ENCODE results near the gene FAR2.
"Not testable (repeated sequence)": the region's sequence is repeated elsewhere in the genome, so short reads cannot be mapped to it uniquely, and the experiment has no call there.

FAR2 gene

GRCh38 chr12:29320295-29321085 lies 171.4 kb downstream of the FAR2 start:
- no peak for DNase-seq (ENCODE audit: low read depth, low spot score)

- no peak for DNase-seq (ENCODE audit: low read depth, low spot score)
Observed at GRCh38 chr12:29322157-29322556, 173.1 kb downstream of the FAR2 start.

GRCh38 chr12:29329411-29329810 lies 180.3 kb downstream of the FAR2 start:
- no peak for DNase-seq (ENCODE audit: low read depth, low spot score)

GRCh38 chr12:29333178-29333577 lies 184.1 kb downstream of the FAR2 start:
- DNase-seq (ENCODE audit: low read depth, low spot score), result no peak

GRCh38 chr12:29334937-29335336 lies 185.9 kb downstream of the FAR2 start:
- no peak for DNase-seq (ENCODE audit: low read depth, low spot score)

- no peak for DNase-seq (ENCODE audit: low read depth, low spot score)
Observed at GRCh38 chr12:29337325-29337724, 188.2 kb downstream of the FAR2 start.

- DNase-seq (ENCODE audit: low read depth, low spot score), result no peak
Observed at GRCh38 chr12:29343022-29343799, 194.1 kb downstream of the FAR2 start.

- DNase-seq (ENCODE audit: low read depth, low spot score), result no peak
Observed at GRCh38 chr12:29346769-29347421, 197.8 kb downstream of the FAR2 start.

GRCh38 chr12:29350080-29350479 lies 201.0 kb downstream of the FAR2 start:
- no peak for DNase-seq (ENCODE audit: low read depth, low spot score)

- DNase-seq (ENCODE audit: low read depth, low spot score), result no peak
Observed at GRCh38 chr12:29354954-29355353, 205.9 kb downstream of the FAR2 start.

- DNase-seq (ENCODE audit: low read depth, low spot score), result no peak
Observed at GRCh38 chr12:29365091-29365490, 216.0 kb downstream of the FAR2 start.

GRCh38 chr12:29374012-29374411 lies 224.9 kb downstream of the FAR2 start:
- no peak for DNase-seq (ENCODE audit: low read depth, low spot score)

GRCh38 chr12:29374913-29375312 lies 225.8 kb downstream of the FAR2 start:
- DNase-seq (ENCODE audit: low read depth, low spot score), result no peak

GRCh38 chr12:29376118-29376517 lies 227.0 kb downstream of the FAR2 start:
- DNase-seq (ENCODE audit: low read depth, low spot score), result no peak

- DNase-seq (ENCODE audit: low read depth, low spot score), result peak; percentile 76
Observed at GRCh38 chr12:29380536-29381523, 231.8 kb downstream of the FAR2 start, which contains the start of gene ERGIC2. Gene ERGIC2 (minus strand): TSS chr12:29381172. CDS start chr12:29371633, 9,539 bp downstream.

- DNase-seq (ENCODE audit: low read depth, low spot score), result no peak
Observed at GRCh38 chr12:29382251-29382650, 233.2 kb downstream of the FAR2 start.

- DNase-seq (ENCODE audit: low read depth, low spot score), result not testable (repeated sequence)
Observed at GRCh38 chr12:29385194-29385593, 236.1 kb downstream of the FAR2 start.
